Fibroblast of lung (primary cell): ENCODE data around the gene GPR68. TPM values are rescaled to one million over a fixed set of nuclear protein-coding genes. Genes with fewer than 3 reads are reported as not detected.

Experiments
- DNase-seq, 2 donors: peaks; one replicate each; pipeline versions ENCODE4 v3.0.0 to v3.0.0-alpha.2; 2010; ENCODE audit warnings: low read depth in 2 of 2
- H2AFZ ChIP-seq: 2 replicates; pipeline ENCODE4 v1.5.1; 2012; ENCODE audit warnings: low read length, control low read depth, inconsistent platforms
- H3K27ac ChIP-seq: 2 replicates; pipeline ENCODE4 v1.5.1; 2011; ENCODE audit warnings: low read length, control low read depth; ENCODE audit not compliant: insufficient read depth
- H3K27me3 ChIP-seq: 2 replicates; pipeline ENCODE4 v1.5.1; 2011; ENCODE audit warnings: mild to moderate bottlenecking, low read length; ENCODE audit not compliant: control insufficient read depth, insufficient read depth
- H3K36me3 ChIP-seq: 2 replicates; pipeline ENCODE4 v1.5.1; 2011; ENCODE audit warnings: low read length; ENCODE audit not compliant: control insufficient read depth, insufficient read depth
- H3K4me1 ChIP-seq: 2 replicates; pipeline ENCODE4 v1.5.1; 2011; ENCODE audit warnings: low read length; ENCODE audit not compliant: control insufficient read depth, insufficient read depth; ENCODE audit errors: extremely low read depth
- H3K4me2 ChIP-seq: 2 replicates; pipeline ENCODE4 v1.5.1; 2011; ENCODE audit warnings: low read length, control low read depth; ENCODE audit not compliant: insufficient read depth; ENCODE audit errors: extremely low read depth
- H3K4me3 ChIP-seq, 4 experiments: fragments of 200-600 bp in 1 of 4; sonication (generic) in 1 of 4; replicated peaks in 1 of 4; 2 replicates each; pipeline ENCODE4 v1.5.1; 2011 to 2016; ENCODE audit warnings: low read length in 4 of 4, low read depth in 3 of 4, mild to moderate bottlenecking in 3 of 4, control low read depth in 2 of 4, inconsistent platforms in 1 of 4, mixed read lengths in 1 of 4; ENCODE audit not compliant: insufficient read depth in 1 of 4; ENCODE audit errors: control extremely low read depth in 1 of 4
- H3K79me2 ChIP-seq: 2 replicates; pipeline ENCODE4 v1.5.1; 2012; ENCODE audit warnings: mild to moderate bottlenecking, low read length, inconsistent platforms; ENCODE audit not compliant: control insufficient read depth, insufficient read depth
- H3K9ac ChIP-seq: 2 replicates; pipeline ENCODE4 v1.5.1; 2011; ENCODE audit warnings: mild to moderate bottlenecking, low read length, control low read depth; ENCODE audit not compliant: insufficient read depth
- H3K9me3 ChIP-seq: 2 replicates; pipeline ENCODE4 v1.5.1; 2012; ENCODE audit warnings: low read depth, low read length; ENCODE audit not compliant: control insufficient read depth, insufficient read depth
- H4K20me1 ChIP-seq: 2 replicates; pipeline ENCODE4 v1.5.1; 2011; ENCODE audit warnings: low read length; ENCODE audit not compliant: control insufficient read depth, insufficient read depth; ENCODE audit errors: extremely low read depth
- CTCF ChIP-seq, 2 donors: IDR thresholded peaks in 1 of 2; conservative IDR thresholded peaks in 1 of 2; 1 replicate in 1 of 2; 2 replicates in 1 of 2; pipeline ENCODE4 v1.5.1; 2011 to 2012; ENCODE audit warnings: low read length in 2 of 2, control low read depth in 1 of 2, inconsistent platforms in 1 of 2, low read depth in 1 of 2, mild to moderate bottlenecking in 1 of 2
- EZH2 ChIP-seq: IDR thresholded peaks from 2 replicates; pipeline ENCODE4 v1.5.1; 2012; ENCODE audit warnings: low read length, control low read depth, mild to moderate bottlenecking; ENCODE audit errors: missing control alignments
- polyA plus RNA-seq, 2 donors: library from polyadenylated mRNA; depleted of rRNA in 1 of 2; stranded (reverse) in 1 of 2; unstranded in 1 of 2; fragments of >200 nt; gene quantifications; 2 replicates each; pipeline ENCODE4 v1.2.1, GENCODE V29; 2011 to 2012; ENCODE audit warnings: missing spikeins in 1 of 2
- total RNA-seq: library from RNA; depleted of rRNA; stranded (reverse); fragments of >200 nt; gene quantifications from 2 replicates; pipeline ENCODE4 v1.2.1, GENCODE V29; 2014

The GPR68 gene
- total and polyA plus RNA-seq, 2 donors (not counting 1 experiment from before 2014, with no cell fraction given), result 0.37 to 0.66 TPM

GRCh38 chr14:91292491-91292890, 48.0 kb upstream of the GPR68 start:
- no peak overlapping the region for H3K9ac ChIP-seq

GRCh38 chr14:91291786-91292405, 47.4 kb upstream of the GPR68 start:
- Histone ChIP-seq H4K20me1 (no peaks in the 10 kb centered on the region), H3K27me3 (no peaks in the 10 kb centered on the region), H3K9ac (no peak overlapping the region), H3K4me1 (no peaks in the 10 kb centered on the region), H3K4me2 (no peak overlapping the region), H3K36me3 (no peaks in the 10 kb centered on the region), H2AFZ (no peak overlapping the region), H3K9me3 (no peaks in the 10 kb centered on the region), H3K79me2 (no peaks in the 10 kb centered on the region), H3K4me3 (no peak overlapping the region), H3K27ac (no peak overlapping the region)
- DNase-seq, result no peak
- TF ChIP-seq CTCF (conservative IDR thresholded peaks at IDR 0.05 in 1 of 2, IDR thresholded peaks at IDR 0.05 in 1 of 2; ENCODE audit: low read depth in 1 of 2, low read length in 2 of 2), result no peak

More at GRCh38 chr14:91292491-91292890, 48.0 kb upstream of the GPR68 start:
- Histone ChIP-seq H2AFZ (no peak overlapping the region), H3K27ac (no peak overlapping the region), H4K20me1 (no peaks in the 10 kb centered on the region), H3K36me3 (no peaks in the 10 kb centered on the region), H3K27me3 (no peaks in the 10 kb centered on the region), H3K4me1 (no peaks in the 10 kb centered on the region), H3K4me2 (no peak overlapping the region), H3K4me3 (no peak overlapping the region), H3K79me2 (no peaks in the 10 kb centered on the region), H3K9me3 (no peaks in the 10 kb centered on the region)
- no peak for DNase-seq
- TF ChIP-seq EZH2 (no peak), CTCF (conservative IDR thresholded peaks at IDR 0.05 in 1 of 2, IDR thresholded peaks at IDR 0.05 in 1 of 2; ENCODE audit: low read depth in 1 of 2, low read length in 2 of 2) (no peak)

- Histone ChIP-seq H4K20me1 (no peaks in the 10 kb centered on the region), H3K79me2 (no peaks in the 10 kb centered on the region), H3K27me3 (no peaks in the 10 kb centered on the region), H3K4me3 (no peak overlapping the region), H3K9ac (no peak overlapping the region), H3K27ac (no peak overlapping the region), H3K4me1 (no peaks in the 10 kb centered on the region), H3K36me3 (no peaks in the 10 kb centered on the region), H3K4me2 (no peak overlapping the region), H2AFZ (no peak overlapping the region), H3K9me3 (no peaks in the 10 kb centered on the region)
- no peak for TF ChIP-seq EZH2
- no peak for TF ChIP-seq CTCF (conservative IDR thresholded peaks at IDR 0.05 in 1 of 2, IDR thresholded peaks at IDR 0.05 in 1 of 2; ENCODE audit: low read depth in 1 of 2, low read length in 2 of 2)
- DNase-seq, result no peak
Measured at GRCh38 chr14:91290986-91291385, 46.5 kb upstream of the GPR68 start.
